Left ventricle myocardium inferior (tissue), 1 donor: ENCODE results near the gene ALKBH4. TPM values are rescaled to one million over a fixed set of nuclear protein-coding genes. Genes with fewer than 3 reads are reported as not detected.
"Not testable (repeated sequence)": the region's sequence is repeated elsewhere in the genome, so short reads cannot be mapped to it uniquely, and the experiment has no call there.

Experiments
- DNase-seq: peaks from one replicate; pipeline ENCODE4 v3.0.0-alpha.2; 2020
- H3K27ac ChIP-seq: fragments of 200-600 bp; replicated peaks from 2 replicates; pipeline ENCODE4 v1.8.0; 2021
- H3K27me3 ChIP-seq: fragments of 200-600 bp; 2 replicates; pipeline ENCODE4 v1.8.0; 2021; ENCODE audit warnings: low read depth
- H3K36me3 ChIP-seq: fragments of 200-600 bp; 2 replicates; pipeline ENCODE4 v1.8.0; 2021
- H3K4me1 ChIP-seq: fragments of 200-600 bp; 2 replicates; pipeline ENCODE4 v1.8.0; 2021
- H3K4me3 ChIP-seq: fragments of 200-600 bp; 2 replicates; pipeline ENCODE4 v1.8.0; 2021; ENCODE audit warnings: mild to moderate bottlenecking, moderate library complexity
- H3K9me3 ChIP-seq: fragments of 200-600 bp; replicated peaks from 2 replicates; pipeline ENCODE4 v1.8.0; 2021
- CTCF ChIP-seq: fragments of 200-600 bp; IDR thresholded peaks from 2 replicates; pipeline ENCODE4 v1.8.0; 2021; ENCODE audit warnings: antibody characterized with exemption, mild to moderate bottlenecking, borderline replicate concordance
- intact Hi-C: fragments of 100-400 bp; cut with micrococcal nuclease; formaldehyde crosslinking; loops from one replicate; pipeline ENCODE4 v1.11.0; 2022
- microRNA-seq: library from miRNA; unstranded; fragments of <30 nt; microRNA quantifications from one replicate; pipeline ENCODE4 v1.2.0, GENCODE V29; 2020
- total RNA-seq: library from RNA; stranded (reverse); fragmentation: NEBNext Ultra II Directional; extraction: Animal tissue kit (Norgen Biotek cat#: 25700); gene quantifications from one replicate; pipeline ENCODE4 v1.2.1, GENCODE V29; 2021
- donor health status: DM: no; HTN: yes; CAD: no; lungs with severe emphysema.

ALKBH4 gene
- total RNA-seq, 1 donor from 2014 or later = 6.0 TPM

- peaks cover 12% of the 10 kb centered on the region for H3K4me1 ChIP-seq
- no peaks in the 10 kb centered on the region for H3K27me3 ChIP-seq
- no peak for TF ChIP-seq CTCF
- DNase-seq = no peak
- intact Hi-C loops = no loop called here
- no peak overlapping the region for H3K4me3 ChIP-seq
- H3K9me3 ChIP-seq = peaks cover 7% of the 10 kb centered on the region
- no peak overlapping the region for H3K27ac ChIP-seq
- H3K36me3 ChIP-seq = peaks cover 93% of the 10 kb centered on the region
Observed at GRCh38 chr7:102410123-102410522, 54.5 kb downstream of the ALKBH4 start.

- no peak for TF ChIP-seq CTCF
- Histone ChIP-seq H3K27me3 (no peaks in the 10 kb centered on the region), H3K4me1 (peaks cover 12% of the 10 kb centered on the region), H3K4me3 (no peak overlapping the region), H3K27ac (no peak overlapping the region), H3K9me3 (peaks cover 7% of the 10 kb centered on the region), H3K36me3 (peaks cover 91% of the 10 kb centered on the region)
- intact Hi-C loops = no loop called here
- DNase-seq = no peak
Observed at GRCh38 chr7:102409340-102409739, 55.3 kb downstream of the ALKBH4 start.

GRCh38 chr7:102408530-102408929 lies 56.1 kb downstream of the ALKBH4 start:
- DNase-seq, H3K4me3 ChIP-seq, intact Hi-C loops, H3K9me3 ChIP-seq, H3K27ac ChIP-seq, H3K27me3 ChIP-seq: not testable (repeated sequence)
- Histone ChIP-seq H3K36me3 (peaks cover 93% of the 10 kb centered on the region), H3K4me1 (peaks cover 12% of the 10 kb centered on the region)

- intact Hi-C loops = no loop called here
- DNase-seq = no peak
- Histone ChIP-seq H3K27me3 (no peaks in the 10 kb centered on the region), H3K4me3 (no peak overlapping the region), H3K4me1 (peaks cover 8% of the 10 kb centered on the region), H3K9me3 (peaks cover 7% of the 10 kb centered on the region), H3K27ac (no peak overlapping the region), H3K36me3 (peaks cover 94% of the 10 kb centered on the region)
- no peak for TF ChIP-seq CTCF
Observed at GRCh38 chr7:102407910-102408309, 56.8 kb downstream of the ALKBH4 start.

Small RNA genes lying within 50 kb of the gene (microRNA-seq; reads per million reads assigned to microRNA genes)
- gene MIR4467 (not detected), gene MIR5090 (not detected)

Other genes starting within 250 kb of the ALKBH4 start
- gene SH2B2, start 178.0 kb downstream of the ALKBH4 start, total RNA-seq = 1.0 TPM
- gene SPDYE6, start 108.4 kb downstream of the ALKBH4 start, total RNA-seq = not detected
- gene PRKRIP1, start 68.5 kb downstream of the ALKBH4 start, total RNA-seq = 11.1 TPM
- 2.6 TPM for gene ORAI2, start 31.3 kb downstream of the ALKBH4 start, total RNA-seq
- 11.2 TPM for gene LRWD1, start 121 bp upstream of the ALKBH4 start, total RNA-seq
- gene POLR2J, start 14.1 kb upstream of the ALKBH4 start, total RNA-seq = 55.8 TPM
- 5.7 TPM for gene RASA4B, start 52.9 kb upstream of the ALKBH4 start, total RNA-seq
- 2.9 TPM for gene UPK3BL2, start 78.8 kb upstream of the ALKBH4 start, total RNA-seq
- gene SPDYE2, start 86.4 kb upstream of the ALKBH4 start, total RNA-seq = not detected
- gene POLR2J3, start 107.7 kb upstream of the ALKBH4 start, total RNA-seq = 8.6 TPM
- gene RASA4, start 151.9 kb upstream of the ALKBH4 start, total RNA-seq = 14.7 TPM
- 14.5 TPM for gene UPK3BL1, start 177.9 kb upstream of the ALKBH4 start, total RNA-seq
- not detected for gene SPDYE2B, start 185.5 kb upstream of the ALKBH4 start, total RNA-seq
- 2.7 TPM for gene POLR2J2, start 206.8 kb upstream of the ALKBH4 start, total RNA-seq